Jurkat, Clone E6-1 (cell line): ENCODE measurements around the gene MMP28.
A peak's percentile ranks its signal among the peaks of the same experiment; 100 is the strongest.

Experiments
- DNase-seq: peaks from one replicate; pipeline ENCODE4 v3.0.0-alpha.2; 2011; ENCODE audit warnings: low read depth, low spot score
- H3K4me3 ChIP-seq: 2 replicates; pipeline ENCODE4 v1.5.1; 2011; ENCODE audit warnings: mild to moderate bottlenecking, low read length, control low read depth, moderate library complexity

The MMP28 gene

DNA sequence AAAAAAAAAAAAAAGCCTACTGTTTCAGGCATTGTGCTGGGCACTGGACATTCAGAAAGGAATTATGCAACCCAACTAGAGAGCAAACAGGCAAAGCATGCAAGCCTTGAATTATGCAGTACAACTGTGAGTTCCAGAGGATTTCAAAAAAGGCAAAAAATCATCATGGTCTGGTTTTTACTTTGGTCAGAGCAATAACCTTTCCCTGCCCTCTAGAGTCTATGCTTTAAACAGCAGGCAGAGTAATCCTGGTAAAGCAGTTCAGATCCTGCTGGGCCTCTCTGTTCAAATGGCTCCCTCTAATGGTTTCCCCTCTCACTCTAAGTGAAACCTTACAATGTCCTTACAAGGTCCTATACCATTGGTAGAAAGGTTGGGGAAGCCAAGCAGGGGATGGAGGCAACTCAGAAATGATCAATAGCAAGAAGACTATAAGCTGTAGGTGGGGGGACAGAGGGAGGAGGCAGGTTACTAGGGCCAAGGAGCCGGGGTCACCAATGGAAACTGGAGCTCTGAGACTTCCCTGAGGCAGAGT lies 9.3 kb upstream of the MMP28 start:
- DNase-seq: peak; percentile 89

DNA sequence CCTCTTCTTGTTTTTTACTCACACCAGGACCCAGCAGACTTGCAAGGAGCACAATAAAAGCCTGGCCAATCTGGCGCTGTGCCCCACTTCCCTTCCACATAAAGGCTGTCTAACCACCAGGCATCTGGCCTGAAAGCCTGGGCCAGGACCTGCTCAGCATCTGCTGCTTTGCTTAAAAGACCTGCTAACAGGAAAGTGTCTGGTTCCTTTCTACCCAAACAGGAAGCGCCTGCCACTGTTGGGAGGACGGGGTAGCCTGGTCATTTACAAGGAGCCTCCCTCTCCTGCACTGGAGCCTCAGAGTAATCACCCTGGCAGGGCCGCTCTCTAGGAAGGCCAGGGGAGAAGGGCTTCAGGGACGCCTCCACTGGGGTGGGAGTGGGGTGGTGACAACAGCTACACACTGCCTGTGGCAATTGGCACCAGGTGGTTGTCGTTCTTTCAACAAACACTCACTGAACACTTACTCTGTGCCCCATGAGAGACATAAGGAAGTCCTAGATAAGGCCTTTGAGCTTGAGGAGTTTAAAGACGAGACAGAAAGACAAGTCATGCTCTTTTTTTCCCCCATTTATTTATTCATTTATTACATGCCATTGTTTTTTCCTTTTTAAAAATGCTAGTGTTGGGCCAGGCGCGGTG lies 6.3 kb upstream of the MMP28 start:
- H3K4me3 ChIP-seq: no peak overlapping the region
- peak; percentile 71 for DNase-seq

More for the DNA sequence above, 9.3 kb upstream of the MMP28 start:
- H3K4me3 ChIP-seq: no peak overlapping the region

DNA sequence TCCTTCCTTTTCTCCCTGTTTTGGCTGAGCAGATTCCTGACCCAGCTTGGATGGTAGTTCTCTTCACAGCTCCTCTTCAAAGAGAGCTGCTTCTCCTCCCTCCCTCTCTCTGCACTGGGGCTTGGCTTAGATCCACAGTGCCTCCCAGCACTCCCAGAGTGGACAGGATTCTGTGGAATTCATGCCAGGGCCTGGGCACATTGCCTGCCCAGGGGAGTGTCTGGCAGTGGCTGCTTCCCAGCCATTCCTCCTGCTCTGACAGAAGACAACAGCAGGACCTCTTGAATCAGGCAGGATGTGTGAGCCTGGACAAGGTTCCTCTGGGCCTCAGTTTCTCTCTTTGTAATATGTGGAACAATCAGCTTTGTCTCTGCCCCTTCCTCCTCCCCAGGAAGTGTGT lies 4.5 kb upstream of the MMP28 start:
- DNase-seq: no peak
- H3K4me3 ChIP-seq: no peak overlapping the region

DNA sequence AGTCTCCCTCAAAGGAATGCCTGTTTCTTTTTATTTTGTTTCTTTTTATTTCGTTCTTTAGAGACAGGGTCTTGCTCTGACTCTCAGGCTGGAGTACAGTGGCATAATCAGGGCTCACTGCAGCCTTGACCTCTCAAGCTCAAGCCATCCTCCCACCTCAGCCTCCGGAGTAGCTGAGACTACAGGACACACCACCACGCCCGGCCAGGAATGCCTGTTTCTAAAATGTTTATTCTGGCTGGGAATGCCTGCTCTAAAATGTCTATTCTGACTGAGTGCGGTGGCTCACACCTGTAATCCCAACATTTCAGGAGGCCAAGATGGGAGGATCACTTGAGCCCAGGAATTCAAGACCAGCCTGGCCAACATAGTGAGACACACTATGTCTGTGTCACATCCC lies 2.5 kb upstream of the MMP28 start:
- H3K4me3 ChIP-seq: no peak overlapping the region
- no peak for DNase-seq

DNA sequence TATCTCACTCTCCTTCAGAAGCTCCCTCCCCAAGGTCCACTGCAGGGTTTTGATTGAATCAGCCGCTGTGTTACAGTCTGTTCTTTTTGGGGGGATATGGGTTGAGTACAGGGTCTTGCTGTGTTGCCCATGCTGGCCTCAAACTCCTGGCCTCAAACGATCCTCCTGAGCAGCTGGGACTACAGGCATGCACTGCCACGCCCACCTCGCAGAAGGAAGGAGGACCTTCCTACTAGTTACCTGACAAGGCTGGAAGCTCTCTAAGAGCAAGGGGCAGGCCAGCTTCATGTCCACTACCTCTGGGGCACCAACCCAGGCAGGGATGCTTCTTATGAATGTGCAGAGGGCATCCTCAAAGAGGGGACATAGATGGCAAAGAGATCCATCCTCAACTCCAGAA lies 1.9 kb upstream of the MMP28 start:
- H3K4me3 ChIP-seq: no peak overlapping the region
- no peak for DNase-seq

DNA sequence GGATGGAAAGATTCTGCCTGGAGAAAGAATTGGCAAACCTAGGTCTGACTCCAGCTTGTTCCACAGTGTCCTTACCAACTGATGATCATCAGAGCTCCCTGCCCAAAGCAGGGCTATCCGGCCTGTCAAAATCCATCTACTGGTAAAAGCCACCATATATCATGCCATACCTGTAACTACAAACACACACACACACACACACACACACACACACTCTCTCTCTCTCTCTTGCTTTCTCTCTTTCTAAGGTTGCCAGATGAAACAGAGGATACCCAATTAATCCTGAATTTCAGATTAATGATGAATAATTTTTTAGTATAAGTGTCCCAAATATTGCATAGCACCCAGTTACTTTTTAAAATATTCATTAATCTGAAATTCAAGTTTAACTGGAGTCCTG lies 1.5 kb upstream of the MMP28 start:
- no peak for DNase-seq

DNA sequence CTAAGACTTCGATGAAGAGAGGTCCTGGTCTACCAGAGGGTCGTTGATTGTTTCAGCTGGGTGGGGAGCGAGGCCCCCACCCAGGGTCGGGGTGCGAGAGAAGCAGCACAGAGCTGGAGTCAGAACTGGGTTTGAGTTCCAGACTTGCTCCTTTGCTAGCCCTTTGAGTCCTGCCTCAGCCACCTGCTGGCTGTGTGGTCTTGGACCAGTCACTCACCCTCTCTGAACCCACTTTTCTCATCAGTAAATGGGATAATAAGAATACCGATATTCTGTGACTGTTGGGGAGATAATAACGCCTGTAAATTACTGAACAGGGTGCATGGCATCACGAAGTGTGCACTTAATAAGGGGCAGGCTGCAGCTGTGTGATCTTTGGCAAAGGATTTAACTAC lies 427 bp upstream of the MMP28 start:
- DNase-seq: no peak
- peak overlapping the region; percentile 47 for H3K4me3 ChIP-seq

More for the DNA sequence above, 1.5 kb upstream of the MMP28 start:
- H3K4me3 ChIP-seq: no peak overlapping the region

DNA sequence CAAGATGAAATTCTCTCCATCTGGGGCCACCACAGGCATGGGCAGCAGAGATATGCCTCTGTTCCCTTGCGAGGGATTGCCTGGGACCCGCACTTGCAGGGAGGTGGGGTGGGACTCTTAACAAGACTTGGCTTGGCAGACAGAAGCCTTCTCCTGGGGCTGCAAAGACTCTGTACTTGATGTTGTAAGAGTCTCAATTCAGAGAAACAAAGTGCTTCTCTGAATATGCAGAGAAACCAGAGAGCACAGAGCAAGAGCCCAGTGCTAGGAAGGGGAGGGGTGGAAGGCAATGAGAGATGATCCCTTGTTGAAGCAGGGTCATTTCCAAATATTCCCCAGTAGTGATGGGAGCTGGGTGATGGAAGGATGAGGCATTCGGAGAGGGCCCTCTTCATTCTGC lies 2.2 kb downstream of the MMP28 start:
- H3K4me3 ChIP-seq: no peak overlapping the region
- no peak for DNase-seq

DNA sequence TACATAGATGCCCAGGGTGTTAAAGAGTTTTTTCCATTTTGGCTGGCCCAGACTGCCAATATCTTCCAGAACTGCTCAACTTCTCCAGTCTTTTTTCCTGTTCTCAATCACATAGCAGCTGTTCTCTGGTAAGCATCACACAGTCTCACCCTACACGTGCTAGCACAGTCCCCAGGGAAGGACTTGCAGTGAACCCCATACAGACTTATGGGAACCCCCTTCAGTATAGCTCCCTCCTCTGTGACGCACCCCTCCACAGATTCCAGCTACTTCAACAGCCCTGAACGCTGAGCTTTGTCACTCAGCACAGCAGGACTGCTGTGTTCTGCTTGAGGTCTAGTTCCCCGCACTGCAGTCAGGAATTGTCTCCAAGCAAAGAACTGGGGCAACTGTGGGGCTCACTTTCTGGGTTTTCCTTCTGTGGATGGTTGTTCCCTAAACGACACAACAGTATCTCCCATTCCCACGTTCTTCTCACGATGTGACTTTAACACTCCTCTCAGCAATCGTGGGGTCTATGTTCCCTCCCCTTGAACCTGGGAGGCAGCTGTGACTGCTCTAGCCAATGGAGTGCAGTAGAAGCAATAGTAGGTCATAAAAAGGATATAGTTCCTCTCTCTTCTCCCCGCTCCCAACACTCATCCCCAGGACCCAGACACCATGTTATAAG lies 3.6 kb downstream of the MMP28 start:
- H3K4me3 ChIP-seq: no peak overlapping the region
- no peak for DNase-seq

DNA sequence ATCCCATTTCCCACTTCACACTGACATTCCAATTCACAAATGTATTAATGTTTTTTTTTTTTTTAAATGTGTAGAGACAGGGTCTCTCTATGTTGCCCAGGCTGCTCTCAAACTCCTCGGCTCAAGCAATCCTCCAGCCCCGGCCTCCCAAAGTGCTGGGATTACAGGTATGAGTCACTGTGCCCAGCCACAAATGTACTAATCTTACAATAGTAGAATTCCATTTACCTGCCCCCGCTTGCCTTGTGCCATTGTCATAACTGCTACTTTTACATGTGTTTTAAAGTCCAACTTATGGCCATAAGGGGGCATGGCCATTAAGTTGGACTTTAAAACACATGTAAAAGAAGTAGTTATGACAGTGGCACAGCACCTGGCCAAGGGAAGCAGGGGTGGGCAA lies 4.6 kb downstream of the MMP28 start:
- H3K4me3 ChIP-seq: no peak overlapping the region
- no peak for DNase-seq

DNA sequence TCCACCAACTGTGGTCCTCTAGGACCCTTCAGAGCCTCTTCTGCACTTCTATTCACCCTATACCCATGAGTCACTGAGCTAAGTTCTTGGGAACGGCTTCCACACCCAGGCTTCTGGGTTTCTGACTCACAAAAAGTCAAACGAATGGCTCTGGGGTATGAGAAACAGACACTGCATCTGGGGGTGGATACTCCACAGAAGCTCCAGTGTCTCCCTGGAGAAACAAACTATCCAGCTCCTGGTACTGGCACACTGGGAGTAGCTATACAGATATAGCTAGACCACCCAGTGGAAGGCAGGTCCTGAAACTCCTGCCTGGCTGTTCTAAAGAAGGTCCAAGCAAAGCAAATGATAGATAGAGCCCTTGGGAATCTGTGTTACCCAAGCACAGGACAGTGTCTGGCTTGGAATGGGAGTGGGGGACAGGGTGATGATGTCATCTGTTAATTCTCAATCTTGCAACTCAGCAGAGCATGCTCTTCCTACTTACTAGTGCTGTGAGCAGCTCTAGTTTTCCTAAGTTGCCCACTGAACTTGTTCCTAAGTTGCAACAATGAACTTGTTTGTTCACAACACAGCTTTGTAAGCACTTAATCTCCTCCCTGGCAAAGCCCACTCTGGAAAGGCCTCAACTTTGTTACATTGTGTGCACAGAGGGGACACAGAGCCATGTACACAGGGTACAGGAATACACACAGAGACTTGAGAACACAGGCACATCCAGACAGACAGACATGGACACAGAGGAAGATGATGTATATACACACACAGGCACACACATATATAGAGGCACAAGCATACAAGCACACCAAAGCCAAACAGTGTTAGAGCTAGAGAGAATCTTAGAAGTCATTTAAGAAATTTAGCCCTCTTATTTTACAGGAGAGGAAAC lies 6.7 kb downstream of the MMP28 start:
- no peak for DNase-seq
- no peak overlapping the region for H3K4me3 ChIP-seq

DNA sequence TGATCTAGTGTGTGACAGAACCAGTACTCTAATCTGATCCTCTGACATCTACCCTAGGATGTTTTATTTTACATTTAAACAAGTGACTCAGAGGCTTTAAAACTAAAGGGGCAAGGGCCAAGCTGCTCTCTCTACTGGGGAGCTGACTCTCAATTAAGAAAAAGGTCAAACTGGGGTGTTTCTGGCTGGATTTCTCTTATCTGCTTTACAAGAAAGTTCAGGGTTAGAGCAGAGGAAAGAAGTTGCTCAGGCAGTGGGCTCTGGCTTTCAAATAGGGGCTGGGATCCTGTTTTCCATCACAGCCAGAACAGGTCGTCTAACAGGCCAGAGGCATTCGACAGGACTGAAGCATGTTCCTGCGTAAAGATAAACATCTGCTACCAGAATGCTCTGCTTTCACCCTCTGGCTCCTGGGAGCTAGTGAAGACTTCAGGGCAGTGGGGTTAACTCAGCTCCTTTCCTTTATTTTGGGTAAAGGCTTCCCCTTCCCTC lies 8.5 kb downstream of the MMP28 start:
- DNase-seq: no peak
- H3K4me3 ChIP-seq: no peak overlapping the region

DNA sequence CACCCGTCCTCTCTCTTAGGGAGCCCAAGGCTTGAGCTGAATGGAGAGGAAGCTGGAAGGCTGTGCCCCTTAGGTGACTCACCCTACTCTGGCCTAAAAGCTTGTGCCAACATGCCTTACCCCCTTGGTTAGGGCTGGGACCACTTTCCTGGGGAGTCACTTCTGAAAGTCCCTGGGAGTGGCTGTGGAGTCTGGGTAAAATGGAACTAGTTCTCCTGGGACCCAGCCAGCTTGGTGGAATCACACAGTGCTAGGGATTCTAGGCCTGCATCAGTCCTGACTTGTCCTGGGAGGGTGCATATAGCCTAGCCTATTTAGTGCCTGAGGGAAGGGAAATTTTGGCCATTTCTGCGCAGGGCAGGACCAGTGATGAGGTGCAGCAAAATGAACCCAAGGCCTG lies 10.5 kb downstream of the MMP28 start:
- no peak for DNase-seq
- no peak overlapping the region for H3K4me3 ChIP-seq

DNA sequence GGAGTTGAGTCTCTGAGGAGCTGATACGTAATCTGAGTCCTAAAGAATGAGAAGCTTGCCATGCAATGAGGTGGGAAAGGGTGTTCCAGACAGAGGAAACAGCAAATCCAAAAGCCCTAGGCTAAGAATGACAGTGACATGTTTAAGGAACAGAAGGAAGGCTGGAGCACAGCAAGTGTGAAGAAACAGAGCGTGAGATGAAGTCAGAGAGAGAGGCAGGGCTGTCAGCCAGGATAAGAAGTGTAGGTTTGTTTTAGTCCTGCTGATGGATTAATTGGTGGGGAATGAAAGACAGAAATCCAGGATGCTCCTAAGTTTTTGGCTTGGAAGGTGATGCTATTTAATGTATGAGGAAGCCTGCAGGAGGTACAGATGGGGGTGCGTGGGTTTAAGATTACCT lies 14.5 kb downstream of the MMP28 start:
- no peak overlapping the region for H3K4me3 ChIP-seq
- DNase-seq: no peak

DNA sequence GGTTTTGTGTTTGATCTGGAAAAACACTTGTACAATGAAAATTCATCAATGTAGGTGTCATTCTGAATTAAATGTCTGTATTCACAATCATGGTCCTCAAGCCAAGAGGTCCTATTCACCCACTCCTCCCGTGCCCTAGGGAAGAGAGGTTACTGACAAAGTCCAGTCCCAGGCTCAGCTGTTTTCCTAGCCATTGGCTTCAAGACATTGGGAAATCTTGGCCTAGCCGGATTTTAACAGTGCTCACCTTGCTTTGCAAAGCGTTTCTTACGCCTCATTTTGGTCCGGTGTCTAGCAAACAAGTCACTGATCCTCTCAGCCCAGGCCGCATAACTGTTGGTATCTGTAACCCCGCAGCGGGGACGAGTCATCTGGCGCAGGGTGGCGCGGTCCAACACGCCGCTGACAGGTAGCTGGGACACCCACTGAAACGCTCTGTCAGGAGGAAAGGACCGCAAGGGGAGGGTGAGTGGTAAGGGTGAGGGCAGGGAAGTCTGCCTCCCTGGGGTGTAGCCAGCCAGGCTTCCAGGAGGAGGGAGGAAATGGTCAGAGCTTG lies 16.7 kb downstream of the MMP28 start:
- no peak overlapping the region for H3K4me3 ChIP-seq
- DNase-seq: no peak

DNA sequence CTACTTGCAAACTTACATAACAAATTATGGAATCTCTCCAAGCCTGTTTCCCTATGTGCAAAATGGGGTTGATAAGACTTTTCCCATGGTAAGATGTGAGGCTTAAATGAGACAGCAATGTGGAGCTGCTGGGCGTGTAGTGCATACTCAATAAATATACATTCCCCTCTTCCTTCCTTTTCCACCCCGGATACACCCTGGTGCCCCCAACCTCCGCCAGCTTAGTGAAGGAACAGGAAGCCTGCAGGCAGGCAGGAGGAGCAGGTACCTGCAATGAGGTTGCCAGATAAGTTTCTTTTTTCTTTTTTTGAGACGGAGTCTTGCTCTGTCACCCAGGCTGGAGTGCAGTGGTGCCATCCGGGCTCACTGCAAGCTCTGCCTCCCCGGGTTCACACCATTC lies 19.9 kb downstream of the MMP28 start:
- H3K4me3 ChIP-seq: no peak overlapping the region
- DNase-seq: no peak

DNA sequence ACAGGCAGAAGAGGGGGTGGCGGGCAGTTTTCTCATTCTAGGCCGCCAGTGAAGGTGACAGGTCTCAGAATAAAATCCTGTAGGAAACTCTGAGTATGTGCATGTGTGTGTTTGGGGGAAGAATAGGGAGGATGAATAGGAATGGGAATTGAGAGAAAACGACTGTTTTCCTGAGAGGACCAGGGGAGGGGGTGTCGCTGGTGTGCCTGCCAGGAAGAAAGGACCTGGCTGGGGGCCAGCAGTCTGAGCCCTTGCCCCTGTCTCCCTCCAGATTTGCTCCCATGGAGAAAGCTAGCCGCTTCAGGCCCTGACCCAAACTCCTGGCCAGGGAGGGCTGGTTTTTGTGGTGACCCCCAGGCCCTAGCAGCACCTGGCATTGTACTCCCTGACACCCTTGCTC lies 20.4 kb downstream of the MMP28 start:
- no peak overlapping the region for H3K4me3 ChIP-seq
- no peak for DNase-seq

DNA sequence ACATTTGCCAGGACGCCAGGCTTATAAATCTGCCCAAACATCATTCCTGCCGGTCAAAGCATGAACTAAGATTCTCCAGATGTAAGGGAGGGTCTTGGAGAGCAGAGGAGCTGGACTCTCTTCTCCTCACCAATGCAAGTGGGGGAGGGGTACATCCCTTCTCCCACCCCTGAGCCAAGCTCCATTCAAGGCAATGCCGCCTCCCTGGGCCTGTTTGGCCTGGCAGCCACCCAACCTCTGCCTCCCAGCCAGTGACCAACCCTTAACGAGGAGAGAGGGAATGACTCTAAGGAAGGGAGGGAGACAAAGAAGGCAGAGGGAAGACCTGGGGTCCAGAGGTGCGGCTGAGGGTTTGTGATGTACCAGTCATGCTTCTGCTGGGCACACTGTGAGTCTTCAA lies 20.9 kb downstream of the MMP28 start:
- H3K4me3 ChIP-seq: no peak overlapping the region
- no peak for DNase-seq

DNA sequence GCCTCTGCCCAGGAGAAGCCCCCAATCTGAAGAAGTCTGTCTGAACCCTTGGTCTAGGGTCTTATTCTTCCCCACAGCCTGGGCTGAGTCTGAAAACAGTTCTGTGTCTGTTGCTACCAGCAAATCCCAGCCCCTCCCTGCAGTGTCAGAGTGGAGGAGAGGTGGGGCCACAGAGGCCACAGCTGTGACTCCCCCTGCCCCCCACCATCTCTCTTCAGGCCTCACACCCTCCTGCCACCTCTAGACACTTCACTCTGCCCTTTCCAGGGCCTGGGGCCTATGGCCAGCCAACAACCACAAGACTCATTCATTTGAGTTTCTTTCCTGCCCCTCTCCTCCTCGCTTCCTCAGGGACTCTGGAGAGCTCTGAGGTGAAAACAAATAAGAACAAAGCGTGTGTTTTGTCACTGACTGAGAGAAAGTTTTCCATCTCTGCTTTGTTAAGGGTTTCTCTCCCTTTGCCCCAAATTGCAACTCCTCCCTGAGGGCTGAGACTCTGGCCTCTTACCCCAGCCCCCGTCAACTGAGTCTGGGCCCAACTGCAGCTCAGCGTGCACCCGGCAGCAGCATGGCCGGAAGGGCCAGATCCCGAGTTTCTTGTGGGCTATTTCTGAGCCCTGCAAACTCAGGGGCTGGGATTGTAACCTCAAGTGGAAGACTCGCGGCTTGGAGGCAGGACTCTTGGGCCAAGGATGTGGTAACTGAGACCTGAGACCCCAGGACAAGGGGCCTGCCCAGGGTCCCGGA lies 21.6 kb downstream of the MMP28 start:
- H3K4me3 ChIP-seq: no peak overlapping the region
- no peak for DNase-seq
